Neural progenitor cell (in vitro differentiated cells): ENCODE data around the gene ETFRF1.

Experiments
- CTCF ChIP-seq: fragments of 200-600 bp; sonication (generic); IDR thresholded peaks from 2 replicates; pipeline ENCODE4 v1.5.1; 2017; ENCODE audit warnings: antibody characterized with exemption, mild to moderate bottlenecking
- EZH2 ChIP-seq: fragments of 200-600 bp; sonication (generic); IDR thresholded peaks from 2 replicates; pipeline ENCODE4 v1.6.1; 2017; ENCODE audit warnings: antibody characterized with exemption, mild to moderate bottlenecking, moderate library complexity

- TF ChIP-seq CTCF (no peak), EZH2 (no peak)
Measured at GRCh38 chr12:25207411-25207810, 12.4 kb downstream of the ETFRF1 start.
